ENCODE measurements around the gene CNOT3. TPM values are rescaled to one million over a fixed set of nuclear protein-coding genes. Genes with fewer than 3 reads are reported as not detected.

The CNOT3 gene
- total and polyA plus RNA-seq, 9 of the 15 experiments (the other 6 are each of a cell fraction or from before 2014, with no cell fraction given): 0.27 to 60.4 (median 9.9) TPM

- TF ChIP-seq, protein P1, sequence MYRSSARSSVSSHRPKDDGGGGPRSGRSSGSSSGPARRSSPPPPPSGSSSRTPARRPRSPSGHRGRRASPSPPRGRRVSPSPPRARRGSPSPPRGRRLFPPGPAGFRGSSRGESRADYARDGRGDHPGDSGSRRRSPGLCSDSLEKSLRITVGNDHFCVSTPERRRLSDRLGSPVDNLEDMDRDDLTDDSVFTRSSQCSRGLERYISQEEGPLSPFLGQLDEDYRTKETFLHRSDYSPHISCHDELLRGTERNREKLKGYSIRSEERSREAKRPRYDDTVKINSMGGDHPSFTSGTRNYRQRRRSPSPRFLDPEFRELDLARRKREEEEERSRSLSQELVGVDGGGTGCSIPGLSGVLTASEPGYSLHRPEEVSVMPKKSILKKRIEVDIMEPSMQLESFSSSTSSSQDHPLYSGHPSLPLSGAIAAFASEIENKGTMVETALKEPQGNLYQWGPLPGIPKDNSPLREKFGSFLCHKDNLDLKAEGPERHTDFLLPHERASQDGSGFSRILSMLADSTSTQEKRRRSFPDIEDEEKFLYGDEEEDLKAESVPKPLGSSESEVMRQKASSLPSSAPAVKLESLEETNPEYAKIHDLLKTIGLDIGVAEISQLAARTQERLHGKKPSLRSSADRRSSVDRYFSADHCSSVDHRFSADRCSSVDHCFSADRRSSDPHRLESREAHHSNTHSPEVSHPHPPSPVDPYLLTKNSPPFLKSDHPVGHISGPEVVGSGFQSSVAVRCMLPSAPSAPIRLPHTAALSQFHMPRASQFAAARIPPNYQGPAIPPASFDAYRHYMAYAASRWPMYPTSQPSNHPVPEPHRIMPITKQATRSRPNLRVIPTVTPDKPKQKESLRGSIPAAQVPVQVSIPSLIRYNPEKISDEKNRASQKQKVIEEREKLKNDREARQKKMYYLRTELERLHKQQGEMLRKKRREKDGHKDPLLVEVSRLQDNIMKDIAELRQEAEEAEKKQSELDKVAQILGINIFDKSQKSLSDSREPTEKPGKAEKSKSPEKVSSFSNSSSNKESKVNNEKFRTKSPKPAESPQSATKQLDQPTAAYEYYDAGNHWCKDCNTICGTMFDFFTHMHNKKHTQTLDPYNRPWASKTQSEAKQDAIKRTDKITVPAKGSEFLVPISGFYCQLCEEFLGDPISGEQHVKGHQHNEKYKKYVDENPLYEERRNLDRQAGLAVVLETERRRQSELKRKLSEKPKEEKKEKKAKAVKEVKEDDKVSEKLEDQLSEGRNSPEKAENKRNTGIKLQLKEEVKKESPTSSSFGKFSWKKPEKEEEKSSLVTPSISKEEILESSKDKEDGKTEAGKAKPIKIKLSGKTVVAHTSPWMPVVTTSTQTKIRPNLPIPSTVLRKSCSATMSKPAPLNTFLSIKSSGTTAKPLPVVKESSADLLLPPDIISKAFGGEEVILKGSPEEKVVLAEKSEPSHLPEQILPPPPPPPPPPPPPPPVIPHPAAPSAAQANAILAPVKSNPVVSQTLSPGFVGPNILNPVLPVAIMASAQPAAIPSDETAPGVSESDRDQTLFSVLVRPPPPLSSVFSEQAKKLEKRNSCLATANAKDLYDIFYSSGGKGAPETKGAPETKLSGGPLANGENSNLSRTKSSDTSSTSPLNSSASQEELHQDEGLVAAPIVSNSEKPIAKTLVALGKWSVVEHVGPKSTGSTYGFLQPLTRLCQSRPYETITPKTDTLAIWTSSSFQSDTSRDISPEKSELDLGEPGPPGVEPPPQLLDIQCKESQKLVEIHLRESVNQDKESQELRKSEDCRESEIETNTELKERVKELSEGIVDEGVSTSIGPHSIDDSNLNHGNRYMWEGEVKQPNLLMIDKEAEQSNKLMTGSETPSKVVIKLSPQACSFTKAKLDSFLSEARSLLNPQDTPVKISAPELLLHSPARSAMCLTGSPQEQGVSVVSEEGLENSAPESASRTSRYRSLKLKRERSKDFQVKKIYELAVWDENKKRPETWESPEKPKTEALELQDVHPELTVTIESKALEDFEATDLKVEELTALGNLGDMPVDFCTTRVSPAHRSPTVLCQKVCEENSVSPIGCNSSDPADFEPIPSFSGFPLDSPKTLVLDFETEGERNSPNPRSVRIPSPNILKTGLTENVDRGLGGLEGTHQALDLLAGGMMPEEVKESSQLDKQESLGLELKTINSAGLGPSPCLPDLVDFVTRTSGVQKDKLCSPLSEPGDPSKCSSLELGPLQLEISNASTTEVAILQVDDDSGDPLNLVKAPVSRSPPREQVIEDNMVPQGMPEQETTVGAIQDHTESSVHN (IDR thresholded peaks at IDR 0.05; ENCODE audit: borderline replicate concordance in 1 of 2, low read depth in 1 of 2): no peak
- no peak for TF ChIP-seq DDX20 (tag; IDR thresholded peaks at IDR 0.05; ENCODE audit: low read depth)
- 0 out of 4 replicates have a peak, but pooled peaks of 1 of the 2 experiments have one; percentile 26 for TF ChIP-seq UBTF (IDR thresholded peaks at IDR 0.05; ENCODE audit: borderline replicate concordance in 1 of 2, low read depth in 2 of 2, low read length in 2 of 2)
- peak in 1 of 2 experiments; percentile 98; a peak in 2 of 4 replicates for TF ChIP-seq HDAC1 (IDR thresholded peaks at IDR 0.05)
- no peak for TF ChIP-seq TCFL5 (CRISPR knock-in tag; conservative IDR thresholded peaks at IDR 0.05)
- TF ChIP-seq BRD4 (IDR thresholded peaks at IDR 0.05): no peak
- TF ChIP-seq SP1 (CRISPR knock-in tag; IDR thresholded peaks at IDR 0.05): peak; percentile 60; the same call in 1 of the 2 replicates
- no peak for TF ChIP-seq SUPT5H (IDR thresholded peaks at IDR 0.05)
- peak; percentile 52 to 66; a peak in 1 of 4 replicates for TF ChIP-seq FOXK2 (conservative IDR thresholded peaks at IDR 0.05 in 1 of 2, IDR thresholded peaks at IDR 0.05 in 1 of 2; ENCODE audit: low read depth in 2 of 2)
- no peak for TF ChIP-seq DMBX1 (CRISPR knock-in tag; IDR thresholded peaks at IDR 0.05; ENCODE audit: borderline replicate concordance)
- TF ChIP-seq ZNF274 (IDR thresholded peaks at IDR 0.05; ENCODE audit: borderline replicate concordance, low read depth, low read length): no peak
- peak; percentile 86 to 91; a peak in 3 of 4 replicates for TF ChIP-seq SIN3A (IDR thresholded peaks at IDR 0.05; ENCODE audit: borderline replicate concordance in 2 of 2, control insufficient read depth in 1 of 2, low read depth in 2 of 2, low read length in 2 of 2)
- TF ChIP-seq NRF1 (conservative IDR thresholded peaks at IDR 0.05 in 1 of 2, IDR thresholded peaks at IDR 0.05 in 1 of 2): peak; percentile 51 to 56; a peak in 3 of 4 replicates
Observed at GRCh38 chr19:54162241-54162805, 24.8 kb downstream of the CNOT3 start (continued).

All from K562 (cell line).